HG03520 (cell line): ENCODE data around the gene ZFYVE28.
A peak's percentile ranks its signal among the peaks of the same experiment; 100 is the strongest.

Experiments
- ATAC-seq: cut with Tn5 transposase; IDR thresholded peaks from one replicate; pipeline ENCODE4 v1.9.1; 2021; ENCODE audit warnings: mild to moderate bottlenecking, moderate library complexity; ENCODE audit not compliant: unreplicated experiment

Gene ZFYVE28

GRCh38 chr4:2412534-2412884, 5.9 kb downstream of the ZFYVE28 start:
- ATAC-seq = peak; percentile 13

GRCh38 chr4:2411786-2412510, 6.5 kb downstream of the ZFYVE28 start:
- no peak for ATAC-seq

GRCh38 chr4:2409381-2409783, 9.1 kb downstream of the ZFYVE28 start:
- ATAC-seq = no peak

- no peak for ATAC-seq
These were observed 9.5 kb downstream of the ZFYVE28 start for GRCh38 chr4:2408976-2409375.

- no peak for ATAC-seq
These were observed 10.0 kb downstream of the ZFYVE28 start for GRCh38 chr4:2408401-2408958.

- no peak for ATAC-seq
These were observed 10.5 kb downstream of the ZFYVE28 start for GRCh38 chr4:2407991-2408342.

- no peak for ATAC-seq
These were observed 11.5 kb downstream of the ZFYVE28 start for GRCh38 chr4:2406920-2407319.

- ATAC-seq = no peak
These were observed 12.0 kb downstream of the ZFYVE28 start for GRCh38 chr4:2406406-2406805.

- ATAC-seq = no peak
These were observed 15.5 kb downstream of the ZFYVE28 start for GRCh38 chr4:2402941-2403340.

- ATAC-seq = no peak
These were observed 16.2 kb downstream of the ZFYVE28 start for GRCh38 chr4:2402048-2402842.

GRCh38 chr4:2401610-2401983, 16.8 kb downstream of the ZFYVE28 start:
- ATAC-seq = no peak

- ATAC-seq = no peak
These were observed 17.4 kb downstream of the ZFYVE28 start for GRCh38 chr4:2400841-2401609.

GRCh38 chr4:2399631-2400190, 18.7 kb downstream of the ZFYVE28 start:
- no peak for ATAC-seq

GRCh38 chr4:2399216-2399615, 19.2 kb downstream of the ZFYVE28 start:
- ATAC-seq = no peak

- ATAC-seq = no peak
These were observed 20.7 kb downstream of the ZFYVE28 start for GRCh38 chr4:2397596-2398379.

- no peak for ATAC-seq
These were observed 21.6 kb downstream of the ZFYVE28 start for GRCh38 chr4:2396781-2397368.

- no peak for ATAC-seq
These were observed 22.9 kb downstream of the ZFYVE28 start for GRCh38 chr4:2395584-2395983.

GRCh38 chr4:2395038-2395437, 23.4 kb downstream of the ZFYVE28 start:
- ATAC-seq = no peak

GRCh38 chr4:2394528-2394927, 23.9 kb downstream of the ZFYVE28 start:
- no peak for ATAC-seq
